Stimulated activated CD8-positive, alpha-beta memory T cell treated with anti-CD3 and anti-CD28 coated beads, Interleukin-4, amount 100 ng/mL, for 1 hour (primary cell): Measurements from ENCODE around the gene FUS.
"Not testable (repeated sequence)": the region's sequence is repeated elsewhere in the genome, so short reads cannot be mapped to it uniquely, and the experiment has no call there.

Experiments used
- DNase-seq, 2 donors: peaks; one replicate each; pipeline ENCODE4 v3.0.0-alpha.2; 2020; ENCODE audit warnings: low read depth in 2 of 2, low spot score in 1 of 2

Gene FUS

DNA sequence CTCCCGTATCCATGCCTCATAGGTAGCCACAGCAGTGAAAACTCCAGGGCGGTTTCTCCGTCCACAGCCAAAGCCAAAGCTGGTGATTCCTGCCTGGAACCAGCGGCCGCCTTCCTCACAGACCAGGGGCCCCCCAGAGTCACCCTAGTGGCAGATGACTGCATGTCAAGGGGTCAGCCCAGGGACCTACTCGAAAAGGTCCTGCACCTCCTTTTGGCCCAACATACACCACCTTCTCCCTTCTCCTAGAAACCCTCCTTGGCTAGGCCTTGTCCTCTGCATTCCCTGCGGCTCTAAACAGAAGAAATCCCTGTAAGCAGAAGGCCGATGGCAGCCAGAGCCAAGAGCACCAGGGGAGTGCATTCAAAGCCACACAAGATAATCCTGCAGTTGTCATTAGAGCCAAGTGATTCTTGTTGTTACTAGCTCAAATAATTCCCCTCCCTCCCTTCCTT, 36.2 kb upstream of the FUS start:
- no peak for DNase-seq

DNA sequence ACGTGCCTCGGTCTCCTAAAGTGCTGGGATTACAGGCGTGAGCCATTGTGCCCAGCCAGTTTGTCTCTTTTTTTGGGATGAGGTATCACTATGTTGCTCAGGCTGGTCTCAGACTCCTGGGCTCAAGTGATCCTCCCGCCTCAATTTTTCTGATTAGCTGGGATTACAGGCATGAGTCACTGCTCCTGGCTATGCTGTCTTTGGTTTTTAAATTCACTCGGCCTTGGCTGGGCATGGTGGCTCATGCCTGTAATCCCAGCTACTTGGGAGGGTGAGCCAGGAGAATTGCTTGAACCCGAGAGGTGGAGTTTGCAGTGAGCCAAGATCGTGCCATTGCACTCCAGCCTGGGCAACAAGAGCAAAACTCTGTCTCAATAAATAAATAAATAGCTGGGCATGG, 35.5 kb upstream of the FUS start:
- DNase-seq = not testable (repeated sequence)

DNA sequence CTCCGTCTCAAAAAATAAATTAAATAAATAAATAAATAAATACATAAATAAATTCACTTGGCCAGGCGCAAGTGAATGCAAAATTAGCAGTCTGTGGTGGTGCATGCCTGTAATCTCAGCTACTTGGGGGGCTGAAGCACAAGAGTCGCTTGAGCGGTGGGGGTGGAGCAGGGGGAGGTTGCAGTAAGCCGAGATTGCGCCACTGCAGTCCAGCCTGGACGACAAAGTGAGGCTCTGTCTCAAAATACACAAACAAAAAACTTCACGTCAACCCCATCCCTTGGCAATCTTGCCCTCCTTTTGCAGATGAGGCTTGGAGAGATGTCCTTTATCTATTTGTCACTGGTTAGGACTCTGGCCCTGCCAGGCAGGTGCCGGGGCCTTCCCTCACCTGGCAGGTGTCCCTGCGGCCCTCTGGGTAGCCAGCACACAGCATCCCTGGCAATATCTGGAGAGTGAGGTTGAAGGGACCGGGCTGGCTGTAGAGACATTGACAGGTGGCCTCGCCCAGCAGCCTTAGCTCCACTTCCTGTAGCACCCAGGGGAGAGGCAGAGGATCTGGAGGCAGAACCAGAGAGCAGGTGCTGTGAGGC, 34.4 kb upstream of the FUS start:
- no peak for DNase-seq

DNA sequence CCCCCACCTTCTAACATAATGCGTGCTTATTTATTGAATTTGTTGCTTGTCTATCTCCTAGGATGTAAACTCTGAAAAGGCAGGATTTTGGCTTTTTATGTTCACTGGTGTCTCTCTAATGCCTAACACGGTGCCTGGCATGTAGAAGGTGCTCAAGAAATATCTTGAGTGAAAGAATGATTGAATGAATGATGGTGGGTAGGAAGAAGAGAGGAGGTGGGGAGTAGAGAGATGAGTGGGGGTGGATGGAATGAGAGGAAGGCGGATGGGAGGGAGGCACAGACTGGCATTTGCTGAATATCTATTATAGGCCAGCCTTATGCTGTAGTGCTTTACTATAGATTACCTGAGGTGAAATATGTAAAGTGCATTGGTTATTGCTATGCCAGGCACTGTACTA, 32.4 kb upstream of the FUS start:
- no peak for DNase-seq

DNA sequence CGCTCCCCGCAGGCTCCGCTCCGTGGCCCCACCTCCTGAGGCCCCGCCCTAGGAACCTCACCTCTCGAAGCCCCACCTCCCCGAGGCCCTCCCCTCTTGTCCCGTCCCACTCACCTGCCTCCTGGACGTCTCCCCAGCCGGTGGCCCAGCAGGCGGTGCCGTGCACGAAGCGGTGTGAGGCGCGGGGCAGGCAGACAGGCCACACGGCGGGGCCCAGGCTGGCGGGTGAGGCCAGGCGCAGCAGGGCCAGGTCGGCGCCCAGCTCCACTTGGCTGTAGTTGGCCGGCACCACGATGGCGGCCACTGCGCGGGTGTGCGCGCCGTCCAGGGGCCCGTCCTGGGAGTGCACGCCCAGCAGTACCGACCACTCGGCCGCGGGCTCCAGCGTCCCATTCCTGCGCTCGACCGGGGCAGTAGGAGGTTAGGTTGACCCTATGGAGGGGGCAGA, 31.6 kb upstream of the FUS start:
- DNase-seq = no peak

DNA sequence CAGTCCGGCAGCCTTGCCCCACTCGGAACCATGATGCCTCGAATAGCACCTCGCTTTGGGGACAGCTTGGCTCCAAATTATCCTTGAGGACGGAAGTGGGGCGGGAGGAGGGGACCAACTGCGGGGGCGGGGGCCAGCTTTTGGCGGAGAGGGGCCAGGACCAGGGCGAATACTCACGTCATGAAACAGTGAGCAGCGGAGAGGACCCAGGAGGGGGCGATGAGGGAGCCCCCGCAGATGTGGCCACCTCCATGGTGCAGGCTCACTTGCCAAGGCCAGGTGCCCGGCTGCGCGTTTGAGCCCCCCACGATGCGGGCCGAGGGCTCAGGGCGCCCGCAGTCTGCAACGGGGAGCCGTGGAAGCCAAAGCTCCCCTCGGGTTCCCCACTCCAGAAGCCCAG, 31.0 kb upstream of the FUS start:
- DNase-seq = no peak

DNA sequence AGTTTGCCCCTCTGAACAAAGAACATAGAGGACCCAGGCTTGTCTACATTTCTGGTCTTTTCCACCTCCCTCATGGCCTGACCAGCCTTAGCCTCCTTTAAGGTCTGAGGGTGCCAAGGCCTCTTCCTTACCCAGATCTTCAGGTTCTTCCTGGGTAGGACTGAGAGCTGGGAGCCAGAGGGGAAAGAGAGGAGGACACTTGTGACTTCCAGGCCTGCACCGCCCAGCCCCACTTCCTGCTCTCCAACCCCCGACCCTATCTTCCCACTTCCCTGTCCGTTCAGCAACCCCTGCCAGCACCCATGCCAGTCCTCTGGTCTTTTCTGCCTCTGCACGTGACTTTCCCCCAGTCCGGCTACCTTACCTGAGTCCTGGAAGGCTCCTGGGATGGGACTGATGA, 30.6 kb upstream of the FUS start:
- DNase-seq = no peak

DNA sequence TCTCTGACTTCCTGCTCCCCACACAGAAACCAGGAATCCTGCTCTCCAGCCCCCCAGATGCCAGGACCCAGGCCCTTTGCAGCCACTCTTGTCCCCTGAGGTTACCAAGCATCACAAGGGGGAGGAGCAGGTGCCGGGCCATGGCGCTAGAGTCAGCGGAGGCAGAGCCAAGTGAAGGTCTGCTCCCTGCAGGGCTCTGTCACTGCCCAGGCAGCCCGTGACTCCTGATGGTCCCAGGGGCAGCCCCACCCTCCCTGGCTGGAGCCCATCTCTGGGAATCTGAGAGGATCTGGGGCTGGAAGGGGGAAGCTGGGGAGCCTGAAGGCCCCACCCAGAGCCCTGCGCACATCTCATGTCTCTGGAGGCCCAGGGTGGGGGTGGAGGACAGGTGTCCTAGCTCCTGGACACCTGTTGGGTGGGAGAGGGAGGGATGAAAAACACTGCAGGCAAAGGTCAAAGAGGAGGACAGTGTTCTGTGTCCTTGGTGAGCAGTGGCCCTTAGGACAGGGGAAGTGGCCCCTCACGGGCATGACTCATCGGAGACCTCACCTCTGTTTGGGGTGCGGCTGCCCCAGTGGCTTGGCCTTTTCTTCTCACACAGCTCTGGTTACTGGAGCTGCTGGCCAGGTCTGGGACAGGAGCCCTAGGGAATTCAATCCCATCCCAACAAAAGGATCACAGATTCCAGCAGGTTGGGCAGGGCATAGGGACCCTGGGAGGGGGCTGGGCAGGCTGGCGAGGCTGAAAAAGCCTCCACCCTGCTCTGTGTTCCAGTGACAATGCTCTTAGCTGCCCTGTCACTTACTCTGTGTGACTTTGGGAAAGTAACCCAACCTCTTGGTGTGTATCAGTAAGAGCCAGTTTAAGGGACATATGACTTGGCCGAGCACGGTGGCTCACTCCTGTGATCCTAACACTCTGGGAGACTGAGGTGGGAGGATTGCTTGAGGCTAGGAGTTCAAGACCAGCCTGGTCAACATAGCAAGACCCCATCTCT, 29.7 kb upstream of the FUS start, which contains the start of gene PRSS36:
Gene PRSS36 (minus strand): TSS at position 173 of the 997 bp plus-strand sequence. CDS start 31 bp downstream, at position 142.
- DNase-seq = no peak

DNA sequence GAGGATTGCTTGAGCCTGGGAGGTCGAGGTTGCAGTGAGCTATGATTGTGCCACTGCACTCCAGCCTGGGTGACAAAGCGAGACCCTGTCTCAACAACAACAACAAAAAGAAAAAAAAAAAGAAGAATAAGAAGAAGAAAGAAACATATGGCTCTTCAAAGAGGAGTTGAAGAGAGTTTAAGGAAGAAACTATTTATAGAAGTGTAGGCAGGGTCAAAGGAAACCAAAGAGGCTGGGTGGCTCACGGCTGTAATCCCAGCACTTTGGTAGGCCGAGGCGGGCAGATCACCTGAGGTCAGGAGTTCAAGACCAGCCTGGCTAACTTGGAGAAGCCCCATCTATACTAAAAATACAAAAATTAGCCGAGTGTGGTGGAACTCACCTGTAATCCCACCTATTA, 29.0 kb upstream of the FUS start:
- not testable (repeated sequence) for DNase-seq

DNA sequence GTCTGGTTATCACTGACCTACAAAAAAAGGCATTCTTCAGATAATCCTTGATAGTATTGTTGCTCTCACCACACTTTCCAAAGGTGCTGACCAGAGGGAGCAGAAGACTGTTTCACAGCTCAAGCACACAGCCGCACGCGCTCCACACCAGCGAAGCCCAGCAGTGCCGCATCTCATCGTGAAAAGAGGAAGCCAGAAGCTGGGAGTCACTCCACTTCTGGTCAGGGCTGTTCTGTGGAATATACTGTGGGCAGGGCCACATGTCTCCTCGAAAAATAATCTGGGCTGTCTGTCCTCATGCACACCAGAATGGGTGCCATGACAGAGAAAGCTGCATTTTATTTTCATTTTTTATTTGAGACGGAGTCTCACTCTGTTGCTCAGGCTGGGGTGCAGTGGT, 22.8 kb upstream of the FUS start:
- no peak for DNase-seq

DNA sequence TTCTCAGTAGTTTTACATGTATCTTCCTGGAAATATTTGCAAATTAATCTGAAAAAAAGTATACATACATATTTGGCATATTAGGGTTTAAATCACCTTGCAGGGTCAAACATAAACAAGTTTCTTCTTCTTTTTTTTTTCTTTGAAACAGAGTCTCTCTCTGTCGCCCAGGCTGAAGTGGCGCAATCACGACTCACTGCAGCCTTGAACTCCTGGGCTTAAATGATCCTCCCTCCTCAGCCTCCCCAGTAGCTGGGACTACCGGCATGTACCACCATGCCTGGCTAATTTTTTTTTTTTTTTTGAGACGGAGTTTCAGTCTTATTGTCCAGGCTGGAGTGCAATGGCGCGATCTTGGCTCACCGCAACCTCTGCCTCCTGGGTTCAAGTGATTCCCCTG, 12.6 kb upstream of the FUS start:
- no peak for DNase-seq

DNA sequence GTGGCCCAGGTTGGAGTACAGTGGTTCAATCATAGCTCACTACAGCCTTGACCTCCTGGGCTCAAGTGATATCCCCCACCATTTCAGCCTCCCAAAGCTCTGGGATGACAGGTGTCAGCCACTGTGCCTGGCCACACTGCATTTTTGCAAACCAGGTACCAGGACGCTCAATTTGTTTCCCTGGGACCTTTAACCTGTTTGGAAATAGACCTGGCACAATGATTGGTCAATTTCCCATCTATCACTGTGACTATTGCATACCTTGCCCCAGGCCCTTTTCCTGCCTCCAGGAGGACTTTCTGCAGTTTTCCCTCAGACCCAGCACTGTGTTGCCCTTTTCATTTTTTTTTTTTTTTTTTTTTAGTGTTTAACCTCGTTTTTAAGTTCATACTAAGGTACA, 11.1 kb upstream of the FUS start:
- no peak for DNase-seq

DNA sequence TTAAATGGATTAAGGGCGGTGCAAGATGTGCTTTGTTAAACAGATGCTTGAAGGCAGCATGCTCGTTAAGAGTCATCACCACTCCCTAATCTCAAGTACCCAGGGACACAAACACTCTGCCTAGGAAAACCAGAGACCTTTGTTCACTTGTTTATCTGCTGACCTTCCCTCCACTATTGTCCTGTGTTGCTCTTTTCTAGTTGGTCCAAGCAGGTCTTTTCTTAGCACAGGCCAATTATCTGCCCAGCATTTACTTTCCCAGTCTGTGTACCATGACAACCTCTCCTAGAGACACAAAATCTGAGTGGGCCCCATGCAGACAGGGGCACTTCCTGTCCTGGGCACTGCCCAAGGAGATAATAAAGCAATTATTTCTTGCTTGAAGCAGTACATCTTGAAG, 9.9 kb upstream of the FUS start:
- not testable (repeated sequence) for DNase-seq

DNA sequence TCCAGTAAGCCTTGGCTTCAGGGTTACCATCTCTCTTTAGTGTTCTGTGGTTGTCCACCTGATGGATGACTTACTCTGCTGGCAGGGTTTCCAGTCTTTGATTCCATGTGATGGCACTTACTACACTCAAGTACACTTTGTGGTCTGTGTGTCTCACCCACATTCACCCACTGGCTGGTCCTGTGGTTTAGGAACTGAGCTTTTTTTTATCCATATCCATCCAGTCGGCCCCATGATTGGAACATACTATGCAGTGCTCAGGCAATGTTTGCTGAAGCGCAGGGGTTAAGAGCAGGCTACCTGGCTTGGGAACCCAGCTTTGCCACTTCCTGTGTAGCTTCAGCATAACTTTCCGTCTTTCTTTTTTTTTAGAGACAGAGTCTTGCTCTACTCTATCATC, 2.8 kb upstream of the FUS start:
- no peak for DNase-seq

DNA sequence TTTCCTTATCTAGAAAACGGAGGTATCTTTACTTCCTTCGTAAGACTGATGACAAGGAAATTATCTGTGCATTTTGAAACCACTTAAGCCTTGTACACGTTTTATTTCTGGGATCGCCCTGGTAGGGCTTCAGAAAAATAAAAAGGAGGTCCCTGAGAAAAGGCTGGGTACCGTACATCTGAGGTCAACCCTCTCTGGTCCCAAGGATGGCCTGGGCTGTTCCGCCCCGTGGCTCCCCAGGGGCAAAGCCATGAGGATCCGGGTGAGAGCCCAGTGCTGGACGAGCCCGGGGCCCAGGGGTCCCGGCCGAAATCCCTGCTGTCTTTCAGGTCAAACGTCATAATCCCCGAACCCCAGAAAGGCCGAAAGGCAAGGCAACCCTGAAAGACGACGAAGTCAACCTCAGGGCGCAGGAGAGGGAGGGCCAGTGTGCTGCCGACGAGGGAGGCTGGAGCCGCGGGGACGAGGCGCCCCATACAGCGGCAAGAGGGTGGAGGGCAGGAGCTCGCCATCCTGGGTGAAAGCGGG, 656 bp upstream of the FUS start:
- no peak for DNase-seq

DNA sequence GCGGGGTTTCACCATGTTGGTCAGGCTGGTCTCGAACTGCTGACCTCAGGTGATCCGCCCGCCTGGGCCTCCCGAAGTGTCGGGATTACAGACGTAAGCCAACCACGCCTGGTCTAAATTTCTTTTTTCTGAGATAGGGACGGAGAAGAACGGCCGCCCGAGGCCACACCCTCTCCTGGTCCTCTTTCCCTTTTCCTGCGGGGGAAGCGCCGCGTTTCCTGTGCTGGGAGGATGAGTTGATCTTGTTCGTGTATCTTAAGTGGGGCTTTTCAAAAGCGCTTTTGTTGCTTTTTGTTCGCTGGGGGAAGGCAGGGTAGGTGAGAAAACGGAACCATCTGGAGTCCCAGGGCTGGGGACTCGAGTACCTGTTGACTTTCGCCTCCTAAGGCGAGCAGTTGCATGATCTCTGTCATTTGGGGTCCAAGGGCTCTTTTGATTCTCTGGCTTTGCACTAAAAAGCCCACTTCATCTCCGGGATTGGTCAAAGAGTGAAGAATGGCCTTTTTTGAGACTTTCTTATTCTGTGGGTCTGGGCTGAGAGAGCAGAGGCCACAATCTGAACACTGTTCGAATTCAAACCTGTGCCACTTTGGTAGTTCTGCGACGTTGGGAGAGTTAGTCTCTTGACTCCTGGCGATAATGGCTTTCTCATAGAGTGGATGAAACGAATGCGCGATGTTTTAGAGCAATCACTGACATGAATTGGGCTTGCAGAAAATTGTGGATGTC, 1.3 kb downstream of the FUS start:
- DNase-seq = no peak

DNA sequence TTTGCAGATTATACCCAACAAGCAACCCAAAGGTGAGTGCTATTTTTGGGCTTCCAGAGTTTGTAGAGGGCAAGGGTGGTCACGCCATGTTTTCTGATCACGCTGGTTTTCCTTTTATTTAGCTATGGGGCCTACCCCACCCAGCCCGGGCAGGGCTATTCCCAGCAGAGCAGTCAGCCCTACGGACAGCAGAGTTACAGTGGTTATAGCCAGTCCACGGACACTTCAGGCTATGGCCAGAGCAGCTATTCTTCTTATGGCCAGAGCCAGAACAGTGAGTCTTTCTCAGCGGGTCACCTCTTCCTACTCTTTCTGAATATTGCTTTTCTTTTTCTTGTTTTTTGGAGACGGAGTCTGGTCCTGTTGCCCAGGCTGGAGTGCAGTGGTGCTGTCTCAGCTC, 2.5 kb downstream of the FUS start:
- no peak for DNase-seq

DNA sequence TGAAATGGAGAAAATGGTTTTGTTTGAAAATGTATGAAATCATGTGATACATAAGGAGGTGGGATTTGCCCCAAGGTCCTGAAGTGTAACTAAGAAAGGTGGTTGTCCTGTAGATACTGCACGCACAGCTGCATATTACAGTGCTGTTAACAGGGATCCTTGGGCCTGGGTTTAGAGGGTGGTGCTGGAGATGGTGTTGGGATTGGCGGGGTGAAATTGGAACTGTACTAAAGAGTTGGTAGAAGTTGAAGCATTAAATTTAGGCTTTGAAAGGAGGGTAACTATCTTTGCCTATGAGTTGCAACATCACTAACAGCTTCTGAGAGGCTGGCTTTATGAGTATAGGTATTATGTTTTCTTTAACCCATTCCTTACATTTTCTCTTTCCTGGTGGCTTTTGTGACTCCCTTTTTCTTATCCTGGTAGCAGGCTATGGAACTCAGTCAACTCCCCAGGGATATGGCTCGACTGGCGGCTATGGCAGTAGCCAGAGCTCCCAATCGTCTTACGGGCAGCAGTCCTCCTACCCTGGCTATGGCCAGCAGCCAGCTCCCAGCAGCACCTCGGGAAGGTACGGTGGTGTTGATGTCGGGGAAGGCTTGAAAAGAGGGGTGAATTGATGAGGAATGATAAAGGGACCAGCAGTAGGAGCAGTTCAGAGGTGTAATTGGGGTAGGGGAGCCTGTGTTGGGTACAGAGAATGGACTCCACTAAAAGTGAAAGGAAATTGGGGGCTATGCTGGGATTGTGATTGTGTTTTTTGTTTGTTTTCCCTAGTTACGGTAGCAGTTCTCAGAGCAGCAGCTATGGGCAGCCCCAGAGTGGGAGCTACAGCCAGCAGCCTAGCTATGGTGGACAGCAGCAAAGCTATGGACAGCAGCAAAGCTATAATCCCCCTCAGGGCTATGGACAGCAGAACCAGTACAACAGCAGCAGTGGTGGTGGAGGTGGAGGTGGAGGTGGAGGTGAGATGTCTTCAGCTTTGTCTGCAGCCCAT, 3.8 kb downstream of the FUS start:
- no peak for DNase-seq

DNA sequence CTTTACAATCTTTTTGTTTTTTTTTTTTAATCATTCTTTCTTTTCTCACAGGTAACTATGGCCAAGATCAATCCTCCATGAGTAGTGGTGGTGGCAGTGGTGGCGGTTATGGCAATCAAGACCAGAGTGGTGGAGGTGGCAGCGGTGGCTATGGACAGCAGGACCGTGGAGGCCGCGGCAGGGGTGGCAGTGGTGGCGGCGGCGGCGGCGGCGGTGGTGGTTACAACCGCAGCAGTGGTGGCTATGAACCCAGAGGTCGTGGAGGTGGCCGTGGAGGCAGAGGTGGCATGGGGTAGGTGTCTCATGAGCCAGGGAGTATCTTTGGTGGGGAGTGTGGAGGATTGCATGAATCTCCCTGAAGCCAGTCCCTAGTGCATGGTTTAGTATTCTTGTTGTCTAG, 4.9 kb downstream of the FUS start:
- DNase-seq = no peak

DNA sequence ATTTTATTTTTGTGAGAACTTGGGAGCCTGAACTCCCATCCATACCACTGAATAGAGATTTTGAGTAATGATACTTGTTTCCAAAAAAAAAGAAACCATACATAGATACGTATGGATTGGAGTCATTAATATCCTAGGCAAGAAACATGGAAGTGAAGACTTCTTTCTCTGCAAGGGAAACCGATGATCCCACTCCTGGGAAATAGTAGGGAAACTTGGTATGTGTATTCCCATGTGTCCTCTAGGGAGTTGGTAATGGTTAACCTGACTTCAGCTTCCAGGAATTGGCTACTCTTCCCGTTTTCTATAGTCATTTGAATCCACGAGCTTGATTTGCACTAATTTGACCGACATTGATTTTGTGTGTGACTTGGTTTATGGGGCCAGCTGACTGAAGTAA, 5.4 kb downstream of the FUS start:
- DNase-seq = no peak
